A673 (cell line): ENCODE data around the gene LGI1. TPM values are rescaled to one million over a fixed set of nuclear protein-coding genes. Genes with fewer than 3 reads are reported as not detected.

ENCODE experiments used
- BruUV-seq: library from RNA; stranded (reverse); fragments of 400-500 nt; replicated peaks from 2 replicates; lab custom pipeline; 2021; lab: Mats Ljungman, UMichigan
- CTCF ChIA-PET: fragments of 300-600 bp; sonication (Branson Sonifier 250); formaldehyde crosslinking; loops from one replicate; lab custom pipeline; 2022; ENCODE audit warnings: antibody characterized with exemption; lab: Charles Lee
- POLR2A ChIA-PET: fragments of 300-600 bp; sonication (Branson Sonifier 250); formaldehyde crosslinking; loops from one replicate; lab custom pipeline; 2022; ENCODE audit warnings: antibody characterized with exemption; ENCODE audit not compliant: low non-redundant PET; lab: Charles Lee
- DNase-seq: peaks from one replicate; pipeline ENCODE4 v3.0.0-alpha.2; 2015; ENCODE audit warnings: low spot score
- H3K27ac ChIP-seq: fragments of 200-600 bp; sonication (generic); 2 replicates; pipeline ENCODE4 v1.5.1; 2016; ENCODE audit warnings: mixed run types, low read depth, mild to moderate bottlenecking, mixed read lengths, antibody characterized with exemption, low read length; ENCODE audit not compliant: poor library complexity, severe bottlenecking
- H3K27me3 ChIP-seq: fragments of 200-600 bp; sonication (generic); replicated peaks from 2 replicates; pipeline ENCODE4 v1.6.1; 2017; ENCODE audit warnings: mixed run types, low read depth, mild to moderate bottlenecking, mixed read lengths, antibody characterized with exemption, low read length; ENCODE audit not compliant: insufficient read depth, poor library complexity
- H3K36me3 ChIP-seq: fragments of 200-600 bp; sonication (generic); 2 replicates; pipeline ENCODE4 v1.6.1; 2016; ENCODE audit warnings: mixed run types, mild to moderate bottlenecking, mixed read lengths, antibody characterized with exemption, low read length; ENCODE audit not compliant: insufficient read depth, poor library complexity, severe bottlenecking
- H3K4me1 ChIP-seq: fragments of 200-600 bp; sonication (generic); 2 replicates; pipeline ENCODE4 v1.6.1; 2017; ENCODE audit warnings: mixed run types, mild to moderate bottlenecking, mixed read lengths, antibody characterized with exemption, low read length; ENCODE audit not compliant: insufficient read depth, poor library complexity, severe bottlenecking
- H3K4me3 ChIP-seq: fragments of 200-600 bp; sonication (generic); 2 replicates; pipeline ENCODE4 v1.5.1; 2016; ENCODE audit warnings: low read depth, mixed run types, mild to moderate bottlenecking, mixed read lengths, low read length; ENCODE audit not compliant: poor library complexity, severe bottlenecking
- H3K9me3 ChIP-seq: fragments of 200-600 bp; sonication (generic); 2 replicates; pipeline ENCODE4 v1.6.1; 2016; ENCODE audit warnings: mixed run types, low read depth, mild to moderate bottlenecking, mixed read lengths, antibody characterized with exemption, low read length; ENCODE audit not compliant: poor library complexity, severe bottlenecking
- CTCF ChIP-seq: fragments of 300-800, 200-600 bp; sonication (generic); conservative IDR thresholded peaks from 2 replicates; pipeline ENCODE4 v1.5.1; 2017; ENCODE audit warnings: low read depth, mild to moderate bottlenecking, antibody characterized with exemption, low read length, moderate library complexity, mixed read lengths
- EZH2 ChIP-seq: fragments of 200-600 bp; sonication (generic); IDR thresholded peaks from 2 replicates; pipeline ENCODE4 v1.6.1; 2017; ENCODE audit warnings: borderline replicate concordance, low read depth, mild to moderate bottlenecking, mixed read lengths, antibody characterized with exemption, low read length; ENCODE audit not compliant: poor library complexity, severe bottlenecking
- intact Hi-C: fragments of 100-400 bp; cut with micrococcal nuclease; formaldehyde crosslinking; loops from one replicate; pipeline ENCODE4 v1.10.0; 2022; ENCODE audit not compliant: unreplicated experiment
- total RNA-seq: library from RNA; stranded (reverse); gene quantifications from 2 replicates; pipeline ENCODE4 v1.2.3, GENCODE V29; 2021

LGI1 gene
- total RNA-seq, 1 experiment from 2014 or later = not detected

- Histone ChIP-seq H3K9me3 (no peaks in the 10 kb centered on the region), H3K36me3 (no peaks in the 10 kb centered on the region), H3K27me3 (no peaks in the 10 kb centered on the region), H3K4me3 (no peak overlapping the region), H3K4me1 (peaks cover 10% of the 10 kb centered on the region), H3K27ac (no peak overlapping the region)
- ChIA-PET CTCF (no interaction called here), POLR2A (no interaction called here)
- TF ChIP-seq EZH2 = no peak
- TF ChIP-seq CTCF = no peak
- BruUV-seq = no TSS peak
- DNase-seq = no peak
- intact Hi-C loops = loop anchor here (5.0 kb wide), 1 partner anchor 71 kb away; no protein-coding TSS in a partner anchor
These were observed 60.4 kb downstream of the LGI1 start for GRCh38 chr10:93818086-93818485.

GRCh38 chr10:93819520-93819919 is 61.8 kb downstream of the LGI1 start:
- no peaks in the 10 kb centered on the region for H3K9me3 ChIP-seq
- DNase-seq = no peak
- CTCF ChIA-PET = no interaction called here
- POLR2A ChIA-PET = no interaction called here
- H3K4me1 ChIP-seq = peaks cover 10% of the 10 kb centered on the region
- no peaks in the 10 kb centered on the region for H3K36me3 ChIP-seq
- no peaks in the 10 kb centered on the region for H3K27me3 ChIP-seq
- no peak overlapping the region for H3K27ac ChIP-seq
- no TSS peak for BruUV-seq
- intact Hi-C loops = loop anchor here (5.0 kb wide), 1 partner anchor 72 kb away; no protein-coding TSS in a partner anchor
- H3K4me3 ChIP-seq = no peak overlapping the region
- TF ChIP-seq CTCF (no peak), EZH2 (no peak)

- POLR2A ChIA-PET = no interaction called here
- H3K27ac ChIP-seq = no peak overlapping the region
- TF ChIP-seq EZH2 = no peak
- no peak for TF ChIP-seq CTCF
- DNase-seq = peak; percentile 55
- H3K4me3 ChIP-seq = no peak overlapping the region
- peaks cover 7% of the 10 kb centered on the region for H3K4me1 ChIP-seq
- no peaks in the 10 kb centered on the region for H3K27me3 ChIP-seq
- no peaks in the 10 kb centered on the region for H3K36me3 ChIP-seq
- CTCF ChIA-PET = interaction anchor here (2.2 kb wide), 1 partner anchor 39 kb away, joined by 11 read pairs; no protein-coding TSS in a partner anchor
- no peaks in the 10 kb centered on the region for H3K9me3 ChIP-seq
- BruUV-seq = no TSS peak
- intact Hi-C loops = loop anchor here (2.0 to 10.0 kb wide), 4 partner anchors 38 to 624 kb away; no protein-coding TSS in a partner anchor
These were observed 62.7 kb downstream of the LGI1 start for GRCh38 chr10:93820434-93820833.
